Mononuclear cell (primary cell): ENCODE data around the gene GATA6. TPM values are rescaled to one million over a fixed set of nuclear protein-coding genes. Genes with fewer than 3 reads are reported as not detected.
"Not testable (repeated sequence)": the region's sequence is repeated elsewhere in the genome, so short reads cannot be mapped to it uniquely, and the experiment has no call there.

ENCODE experiments used
- H3K27me3 ChIP-seq: 2 replicates; pipeline ENCODE4 v1.6.0; 2011; ENCODE audit warnings: low read length, control low read depth; ENCODE audit not compliant: insufficient read depth
- H3K4me1 ChIP-seq: 2 replicates; pipeline ENCODE4 v1.5.1; 2011; ENCODE audit warnings: mild to moderate bottlenecking, low read length, control low read depth; ENCODE audit not compliant: insufficient read depth
- H3K4me3 ChIP-seq: 2 replicates; pipeline ENCODE4 v1.5.1; 2011; ENCODE audit warnings: mild to moderate bottlenecking, low read length, moderate library complexity
- H3K9me3 ChIP-seq: 2 replicates; pipeline ENCODE4 v1.5.1; 2011; ENCODE audit warnings: low read depth, mild to moderate bottlenecking, control low read depth, low read length
- total RNA-seq: library from RNA; depleted of rRNA; stranded (reverse); fragments of >200 nt; gene quantifications from one replicate; pipeline ENCODE4 v1.2.3, GENCODE V29; 2012

The GATA6 gene
- total RNA-seq, 1 donor = 0.10 TPM

DNA sequence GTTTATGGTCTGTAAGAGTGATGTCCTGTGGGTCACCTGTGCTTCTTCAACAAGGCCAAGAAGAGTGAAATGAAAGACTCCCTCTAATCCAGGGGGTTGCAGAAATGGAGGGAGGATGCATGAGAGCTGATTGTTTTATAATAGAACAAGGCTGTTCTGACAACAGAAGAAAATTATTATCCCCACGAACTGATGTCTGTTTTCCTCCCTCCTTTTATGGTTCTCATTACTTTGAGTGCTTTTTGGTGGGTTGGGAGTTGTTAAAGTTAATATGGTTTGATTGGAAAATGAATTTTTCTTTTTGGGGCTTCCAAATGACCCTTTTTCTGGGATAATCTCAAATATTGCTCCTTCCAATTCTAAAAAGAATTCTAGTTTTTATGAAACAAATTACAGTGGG, 33.6 kb downstream of the GATA6 start:
- Histone ChIP-seq H3K4me3 (no peak overlapping the region), H3K27me3 (peaks cover 5% of the 10 kb centered on the region), H3K4me1 (no peaks in the 10 kb centered on the region), H3K9me3 (no peaks in the 10 kb centered on the region)

DNA sequence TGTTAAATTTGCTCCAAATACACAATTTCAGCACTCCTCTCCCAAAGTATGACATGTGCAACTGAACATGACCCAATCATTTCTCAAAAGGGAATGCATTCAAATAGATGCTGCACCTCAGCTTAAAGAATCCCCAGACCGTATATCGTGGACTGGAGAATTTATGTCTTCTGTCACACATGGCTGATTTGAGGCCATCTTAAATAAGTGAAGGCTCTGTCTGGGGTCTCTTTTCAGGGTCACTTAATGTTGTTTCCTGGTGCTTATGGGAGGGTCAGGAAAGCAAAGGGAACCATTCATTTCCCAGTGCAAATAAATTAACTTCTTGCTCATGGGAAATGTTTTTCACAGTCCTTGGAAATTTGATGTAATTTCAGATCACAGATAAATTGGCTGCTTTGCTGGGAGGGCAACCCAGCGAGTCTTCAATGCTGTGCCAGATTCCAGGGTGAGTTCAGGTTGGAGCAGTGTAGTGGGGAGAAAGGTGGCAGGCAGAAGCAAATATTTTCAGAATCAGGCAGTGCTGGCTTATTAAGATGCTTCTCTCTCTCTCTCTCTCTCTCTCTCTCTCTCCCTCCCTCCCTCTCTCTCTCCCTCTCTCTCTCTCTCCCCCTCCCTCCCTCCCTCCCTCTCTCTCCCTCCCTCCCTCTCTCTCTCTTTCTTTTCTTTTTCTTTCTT, 34.3 kb downstream of the GATA6 start:
- Histone ChIP-seq H3K9me3 (no peaks in the 10 kb centered on the region), H3K27me3 (peaks cover 8% of the 10 kb centered on the region), H3K4me3 (no peak overlapping the region), H3K4me1 (no peaks in the 10 kb centered on the region)

DNA sequence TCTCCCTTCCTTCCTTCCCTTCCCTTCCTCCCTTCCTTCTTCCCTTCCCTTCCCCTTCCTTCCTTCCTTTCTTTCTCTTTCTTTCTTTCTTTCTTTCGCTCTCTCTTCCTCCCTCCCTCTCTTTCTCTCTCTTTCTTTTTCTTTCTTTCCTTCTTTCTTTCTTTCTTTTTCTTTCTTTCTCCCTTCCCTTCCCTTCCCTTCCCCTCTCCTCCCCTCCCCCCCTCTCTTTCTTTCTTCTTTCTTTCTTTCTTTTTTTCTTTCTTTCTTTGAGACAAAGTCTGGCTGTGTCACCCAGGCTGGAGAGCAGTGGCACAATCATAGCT, 34.8 kb downstream of the GATA6 start:
- H3K9me3 ChIP-seq = no peaks in the 10 kb centered on the region
- H3K4me3 ChIP-seq = no peak overlapping the region
- H3K27me3 ChIP-seq = peaks cover 6% of the 10 kb centered on the region
- no peaks in the 10 kb centered on the region for H3K4me1 ChIP-seq

DNA sequence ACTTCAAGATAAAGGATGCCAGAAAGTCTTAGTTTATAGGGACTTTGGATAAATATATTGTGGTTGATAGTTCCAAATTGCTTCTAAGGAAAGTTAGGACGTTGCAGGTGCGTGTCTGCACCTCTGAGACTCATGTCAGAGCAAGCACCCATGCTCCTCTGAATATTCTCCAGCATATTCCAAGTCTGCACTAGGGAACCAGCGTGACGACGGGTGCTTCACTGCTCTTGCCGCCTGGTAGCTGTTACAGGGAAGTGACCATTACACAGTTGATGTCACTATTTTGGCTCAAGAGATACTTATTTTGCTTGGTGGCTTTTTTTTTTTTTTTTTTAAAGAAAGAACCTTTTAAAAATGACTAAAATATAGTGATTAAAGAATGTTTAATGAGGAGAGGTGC, 35.6 kb downstream of the GATA6 start:
- Histone ChIP-seq H3K9me3 (no peaks in the 10 kb centered on the region), H3K27me3 (peaks cover 6% of the 10 kb centered on the region), H3K4me1 (no peaks in the 10 kb centered on the region), H3K4me3 (no peak overlapping the region)

DNA sequence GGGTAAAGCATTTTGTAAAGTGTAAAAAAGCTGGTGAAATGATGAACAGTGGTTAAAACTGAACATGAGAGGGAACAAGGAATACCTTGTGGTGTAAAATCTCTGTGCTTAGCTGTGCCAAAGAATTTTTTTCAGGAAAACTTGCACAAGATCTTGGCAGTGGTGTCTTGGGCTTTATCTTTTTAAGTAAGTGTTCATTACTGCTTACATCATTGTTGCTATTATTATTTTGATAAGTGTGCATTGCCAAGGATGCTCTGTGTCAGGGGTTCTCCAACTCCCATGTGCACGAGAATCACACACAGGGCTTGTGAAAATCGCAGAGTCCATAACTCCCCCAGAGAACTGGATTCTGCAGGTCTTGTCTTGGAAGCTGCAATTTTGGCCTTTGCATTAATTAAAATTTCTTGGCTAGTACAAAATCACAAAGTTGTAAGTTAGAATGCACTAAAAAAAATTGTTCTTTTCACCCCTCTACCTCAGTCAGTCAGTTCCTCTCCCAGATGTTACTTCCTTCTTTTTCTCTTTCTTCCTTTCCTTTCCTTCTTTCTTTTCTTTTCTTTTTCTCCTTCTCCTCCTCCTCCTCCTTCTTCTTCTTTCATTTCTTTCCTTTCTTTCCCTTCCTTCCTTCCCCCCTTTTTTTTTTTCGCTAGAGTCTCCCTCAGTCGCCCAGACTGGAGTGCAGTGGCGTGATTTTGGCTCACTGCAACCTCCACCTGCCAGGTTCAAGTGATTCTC, 37.8 kb downstream of the GATA6 start:
- peaks cover 6% of the 10 kb centered on the region for H3K27me3 ChIP-seq
- H3K9me3 ChIP-seq = no peaks in the 10 kb centered on the region
- H3K4me1 ChIP-seq = no peaks in the 10 kb centered on the region
- no peak overlapping the region for H3K4me3 ChIP-seq

DNA sequence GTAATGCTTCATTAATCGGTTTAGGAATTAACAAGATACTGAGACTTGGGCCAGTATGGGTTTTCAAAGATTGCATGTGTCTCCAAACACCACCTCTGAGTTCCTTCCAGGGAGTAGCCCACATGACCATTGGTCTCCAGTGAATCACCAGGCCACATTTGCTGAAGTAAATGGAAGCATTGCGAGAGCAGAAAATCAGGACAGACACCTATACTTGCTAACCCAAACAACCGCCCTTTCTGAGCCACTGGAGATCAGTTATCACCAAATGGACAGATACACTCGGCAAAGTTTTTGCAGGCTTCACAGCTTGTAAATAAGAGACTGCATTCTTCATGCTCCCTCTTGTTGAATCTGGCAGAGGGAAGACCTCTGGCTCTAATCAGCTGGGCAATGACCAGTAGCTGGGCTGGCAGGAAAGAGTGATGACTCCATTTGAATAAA, 40.9 kb downstream of the GATA6 start:
- Histone ChIP-seq H3K4me3 (no peak overlapping the region), H3K9me3 (no peaks in the 10 kb centered on the region), H3K4me1 (no peaks in the 10 kb centered on the region), H3K27me3 (peaks cover 6% of the 10 kb centered on the region)

- Histone ChIP-seq H3K4me1 (no peaks in the 10 kb centered on the region), H3K4me3 (no peak overlapping the region), H3K9me3 (no peaks in the 10 kb centered on the region), H3K27me3 (peaks cover 6% of the 10 kb centered on the region)
Measured at GRCh38 chr18:22211657-22212056, 42.3 kb downstream of the GATA6 start.

DNA sequence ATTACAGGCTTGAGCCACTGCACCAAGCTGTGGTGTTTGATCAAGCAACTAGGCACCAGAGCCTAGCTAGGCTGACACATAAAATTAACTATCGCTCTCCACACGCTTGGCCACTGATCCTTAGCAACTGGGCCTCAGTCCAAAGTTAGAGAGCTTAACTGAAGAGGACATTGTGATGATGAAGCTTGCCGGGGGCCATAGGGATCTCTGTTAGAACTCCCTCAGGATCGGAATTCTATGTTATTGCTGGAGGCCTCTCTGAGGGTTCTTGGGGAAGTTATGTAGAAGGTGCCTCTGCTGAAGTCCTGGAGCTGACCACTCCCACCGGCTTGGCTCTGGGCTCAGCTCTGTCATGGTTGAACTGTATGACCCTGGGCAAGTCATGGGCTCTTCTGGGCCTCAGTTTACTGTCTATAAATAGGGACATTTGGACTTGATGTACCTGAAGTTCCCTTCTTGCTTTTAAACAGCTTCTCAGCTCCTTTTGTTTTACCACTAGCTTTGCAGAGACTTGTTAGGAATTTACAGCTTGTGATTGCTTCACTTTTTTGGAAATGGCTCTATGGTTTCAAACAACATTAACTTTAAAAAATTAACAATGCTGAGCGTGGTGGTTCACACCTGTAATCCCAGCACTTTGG, 44.1 kb downstream of the GATA6 start:
- Histone ChIP-seq H3K4me1 (no peaks in the 10 kb centered on the region), H3K4me3 (no peak overlapping the region), H3K9me3 (no peaks in the 10 kb centered on the region), H3K27me3 (peaks cover 4% of the 10 kb centered on the region)

- no peaks in the 10 kb centered on the region for H3K9me3 ChIP-seq
- no peaks in the 10 kb centered on the region for H3K4me1 ChIP-seq
- no peak overlapping the region for H3K4me3 ChIP-seq
- no peaks in the 10 kb centered on the region for H3K27me3 ChIP-seq
Measured at GRCh38 chr18:22214731-22215528, 45.5 kb downstream of the GATA6 start.

- Histone ChIP-seq H3K4me3 (no peak overlapping the region), H3K9me3 (no peaks in the 10 kb centered on the region), H3K27me3 (no peaks in the 10 kb centered on the region), H3K4me1 (no peaks in the 10 kb centered on the region)
Measured at GRCh38 chr18:22218835-22219234, 49.4 kb downstream of the GATA6 start.

DNA sequence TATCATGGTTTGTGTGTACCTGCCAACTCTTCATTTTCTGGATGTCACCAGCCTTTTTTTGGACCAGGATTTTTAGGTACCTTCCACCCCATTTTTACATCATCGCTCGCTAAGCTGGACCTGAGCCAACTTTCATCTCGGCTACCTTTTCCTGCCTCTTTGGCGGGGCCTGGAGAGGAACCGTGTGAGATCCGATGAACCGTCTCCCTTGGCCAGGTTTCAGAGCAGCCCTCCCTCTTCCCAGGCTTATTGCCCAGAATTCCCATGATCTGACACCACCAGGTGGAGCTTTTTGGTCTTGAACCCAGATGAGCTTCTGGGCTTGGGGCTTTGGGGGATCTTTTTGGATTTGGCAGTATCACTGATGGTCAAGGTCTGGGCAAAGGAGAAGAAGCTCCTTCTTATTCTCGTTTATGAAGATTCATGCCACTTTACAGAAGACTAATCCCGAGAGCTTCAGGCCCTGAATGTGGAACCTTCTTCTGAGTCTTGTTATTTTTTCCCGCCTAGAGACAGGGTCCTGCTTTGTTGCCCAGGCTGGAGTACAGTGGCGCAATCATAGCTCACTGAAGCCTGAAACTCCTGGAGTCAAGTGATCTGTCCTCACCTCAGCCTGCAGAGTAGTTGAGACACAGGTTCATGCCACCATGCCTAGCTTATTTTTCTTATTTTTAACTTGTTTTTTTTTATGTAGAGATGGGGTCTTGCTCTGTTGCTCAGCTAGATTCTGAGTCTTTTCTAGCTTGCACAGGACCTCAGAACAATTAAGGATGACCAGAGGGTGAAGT, 50.4 kb downstream of the GATA6 start:
- Histone ChIP-seq H3K27me3 (no peaks in the 10 kb centered on the region), H3K4me1 (no peaks in the 10 kb centered on the region), H3K4me3 (no peak overlapping the region), H3K9me3 (no peaks in the 10 kb centered on the region)

GRCh38 chr18:22220585-22220984, 51.2 kb downstream of the GATA6 start:
- not testable (repeated sequence) for H3K4me3 ChIP-seq, H3K27me3 ChIP-seq, H3K4me1 ChIP-seq, H3K9me3 ChIP-seq

- Histone ChIP-seq H3K4me3 (no peak overlapping the region), H3K27me3 (no peaks in the 10 kb centered on the region), H3K4me1 (no peaks in the 10 kb centered on the region), H3K9me3 (no peaks in the 10 kb centered on the region)
Measured at GRCh38 chr18:22221350-22221749, 52.0 kb downstream of the GATA6 start.

DNA sequence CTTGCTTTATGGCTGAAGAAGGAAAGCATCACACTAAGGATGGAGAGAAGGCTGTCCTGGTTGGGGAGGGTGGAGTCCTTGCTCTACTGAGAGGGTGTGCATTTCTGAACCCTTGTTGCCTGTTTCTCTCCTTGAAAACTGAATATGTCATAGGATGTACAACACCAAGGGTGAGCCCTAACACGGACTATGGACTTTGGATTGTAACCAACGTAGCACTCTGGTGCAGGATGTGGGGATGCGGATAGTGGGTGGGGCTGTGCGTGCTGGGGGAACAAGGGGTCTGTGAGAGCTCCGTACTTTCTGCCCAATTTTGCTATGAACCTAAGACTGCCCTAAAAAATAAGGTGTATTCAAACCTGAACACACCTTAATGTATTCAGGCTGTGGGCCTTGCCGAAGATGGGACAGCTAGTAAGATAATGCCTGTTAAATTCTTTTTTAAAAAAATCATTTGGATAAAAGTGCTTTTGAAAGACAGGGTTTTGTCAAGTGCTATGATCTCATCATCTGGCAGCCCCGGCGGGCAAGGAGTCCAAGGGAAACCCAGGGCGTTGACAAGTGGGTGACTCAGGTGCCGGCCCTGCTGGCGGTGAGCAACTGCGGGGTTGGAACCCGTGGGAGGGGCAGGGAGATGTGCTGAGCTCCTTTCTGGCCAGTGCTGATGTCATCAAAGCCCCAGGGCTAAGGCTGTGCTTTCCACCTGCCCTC, 54.0 kb downstream of the GATA6 start:
- H3K9me3 ChIP-seq = no peaks in the 10 kb centered on the region
- H3K4me1 ChIP-seq = no peaks in the 10 kb centered on the region
- no peaks in the 10 kb centered on the region for H3K27me3 ChIP-seq
- H3K4me3 ChIP-seq = no peak overlapping the region
